Activated naive CD4-positive, alpha-beta T cell treated with Interleukin-2 at 50 U/mL for 16 hours (primary cell): ENCODE results near the gene BCAT1.
"Not testable (repeated sequence)": the region's sequence is repeated elsewhere in the genome, so short reads cannot be mapped to it uniquely, and the experiment has no call there.

ENCODE experiments used
- DNase-seq: peaks from one replicate; pipeline ENCODE4 v3.0.0-alpha.2; 2020

The BCAT1 gene

DNA sequence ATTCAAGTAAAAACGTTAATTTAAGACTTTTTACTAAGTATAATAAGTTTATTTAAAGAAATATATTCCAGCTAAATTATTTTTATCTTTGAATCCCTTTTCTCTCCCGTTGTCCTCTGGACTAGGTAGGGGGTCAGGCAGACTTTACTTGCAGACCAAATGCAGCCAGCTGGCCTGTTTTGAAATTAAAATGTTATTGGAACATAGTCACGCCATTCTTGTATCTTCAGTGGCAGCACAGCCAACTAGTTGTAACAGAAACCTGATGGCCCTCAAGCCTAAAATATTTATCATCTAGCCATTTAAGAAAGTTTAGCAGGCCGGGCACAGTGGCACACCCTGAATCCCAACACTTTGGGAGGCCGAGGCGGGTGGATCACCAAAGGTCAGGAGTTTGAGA is 52.7 kb downstream of the BCAT1 start:
- DNase-seq: no peak

DNA sequence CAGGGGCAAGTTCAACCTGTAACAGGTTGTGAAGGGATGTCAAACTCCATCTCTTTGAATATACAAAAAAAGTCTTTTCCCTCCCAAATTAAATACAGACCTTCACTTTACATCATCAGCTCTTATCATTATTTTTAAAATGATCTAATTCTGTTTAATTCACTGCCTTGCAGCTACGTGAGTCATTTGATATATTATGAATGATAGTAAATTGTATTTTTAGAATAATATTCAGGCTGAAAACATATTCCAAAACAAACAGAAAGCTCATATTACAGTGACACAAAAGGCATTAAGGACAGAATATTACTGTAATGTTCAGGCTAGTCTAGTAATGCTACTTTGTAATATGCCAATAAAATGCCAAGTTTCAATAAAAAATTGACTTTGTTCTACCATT is 53.3 kb downstream of the BCAT1 start:
- DNase-seq: no peak

DNA sequence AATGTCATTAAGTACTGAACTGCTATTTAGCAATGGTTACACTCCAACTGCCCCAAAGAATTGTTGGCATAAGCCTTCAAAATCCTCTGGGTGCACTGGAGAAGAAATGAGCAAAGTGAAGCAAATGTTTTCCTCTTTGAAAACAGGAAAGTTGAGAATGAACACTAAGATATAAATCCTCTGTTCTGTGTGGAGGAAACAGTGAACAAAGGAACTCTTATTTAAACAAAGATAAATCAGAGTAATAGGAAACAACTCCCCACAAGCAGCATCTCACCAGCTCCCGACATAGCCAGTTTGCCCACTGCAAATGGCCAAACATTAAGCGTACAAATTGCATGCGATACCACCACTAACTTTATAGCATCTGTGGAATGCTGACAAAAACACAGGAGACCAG is 54.0 kb downstream of the BCAT1 start:
- DNase-seq: no peak

- no peak for DNase-seq
Observed at GRCh38 chr12:24890048-24890803, 58.7 kb downstream of the BCAT1 start.

GRCh38 chr12:24889411-24889810 is 59.5 kb downstream of the BCAT1 start:
- DNase-seq: no peak

DNA sequence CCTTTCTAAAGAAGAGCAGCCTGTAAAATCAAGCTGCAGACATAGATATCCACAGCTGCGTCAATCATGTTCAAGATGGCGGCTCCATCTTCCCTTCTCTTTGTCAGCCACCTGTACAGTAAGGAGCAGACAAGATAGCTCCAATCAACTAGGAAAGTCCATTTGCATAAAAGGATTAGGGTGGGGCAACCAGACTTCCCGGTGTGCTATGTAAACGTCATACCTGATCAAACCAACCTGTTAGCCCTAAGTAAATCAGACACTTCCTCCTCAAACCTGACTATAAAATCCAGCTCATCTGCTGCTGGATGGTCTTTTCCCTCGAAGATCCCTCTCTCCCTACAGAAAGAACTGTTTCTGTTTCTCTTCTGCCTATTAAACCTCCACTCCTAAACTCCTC is 60.1 kb downstream of the BCAT1 start:
- DNase-seq: no peak

DNA sequence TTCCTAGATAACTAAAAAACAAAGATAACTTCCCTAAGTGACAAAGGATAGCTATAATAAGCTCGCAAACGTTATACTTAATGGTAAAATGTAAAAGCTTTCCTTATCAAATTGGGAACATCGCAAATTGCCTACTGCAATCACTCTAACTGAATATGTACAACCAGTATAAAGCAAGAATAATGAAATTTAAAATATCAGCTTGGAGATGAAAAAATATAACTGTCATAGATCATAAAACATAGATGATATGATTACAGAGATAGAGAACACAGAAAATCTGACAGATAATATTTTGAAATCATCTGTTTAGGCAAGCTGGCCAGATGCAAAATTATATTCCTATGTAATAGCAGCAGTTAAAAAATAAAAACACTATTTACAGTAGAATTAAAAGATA is 64.0 kb downstream of the BCAT1 start:
- DNase-seq: no peak

DNA sequence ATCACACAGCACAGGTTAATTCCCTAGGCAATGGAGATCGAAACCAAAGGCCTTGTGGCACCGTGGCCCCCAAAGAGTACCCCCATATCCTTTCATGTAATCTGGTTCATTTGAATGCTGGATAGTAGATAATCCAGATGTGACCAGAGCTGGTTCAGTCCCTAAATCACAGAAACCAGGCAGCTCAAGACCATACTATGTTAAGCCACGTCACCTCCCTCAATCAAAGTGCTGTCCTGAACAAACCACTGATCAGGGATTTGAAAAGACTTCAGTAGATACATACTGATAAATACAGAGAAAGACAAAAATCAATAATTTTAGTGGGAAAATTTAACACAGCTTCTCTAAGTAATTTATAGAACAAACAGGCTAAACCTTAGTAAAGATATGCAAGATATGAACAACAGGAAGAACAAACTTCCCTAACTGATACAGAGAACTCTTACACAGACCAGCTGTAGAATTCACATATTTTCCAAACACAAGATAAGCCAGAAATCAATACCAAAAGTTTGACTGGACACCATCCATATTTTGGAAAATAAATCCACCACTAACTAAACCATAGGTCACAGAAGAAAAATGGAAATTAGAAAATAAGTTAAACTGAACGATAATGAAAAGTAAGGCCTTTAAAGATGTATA is 67.1 kb downstream of the BCAT1 start:
- DNase-seq: no peak

DNA sequence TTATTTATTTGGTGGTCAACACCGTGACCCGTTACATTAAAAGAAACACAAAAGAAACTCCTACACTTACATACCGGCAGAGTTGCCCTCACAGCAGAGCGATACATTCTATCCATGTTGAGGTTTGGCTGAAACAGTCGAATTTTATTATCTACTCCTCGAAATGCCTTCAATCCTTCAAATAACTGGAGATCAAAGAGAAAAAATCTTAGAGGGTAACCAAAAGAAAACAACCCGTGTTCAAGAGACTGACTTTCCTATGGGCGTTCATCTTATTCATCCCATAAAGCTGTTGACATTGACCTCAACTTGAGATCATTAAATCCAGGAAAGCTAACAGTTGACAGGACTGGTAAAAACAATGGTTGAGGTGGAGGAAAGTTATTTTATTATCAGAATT is 67.7 kb downstream of the BCAT1 start:
- DNase-seq: no peak

- DNase-seq: no peak
Observed at GRCh38 chr12:24880732-24881131, 68.2 kb downstream of the BCAT1 start.

DNA sequence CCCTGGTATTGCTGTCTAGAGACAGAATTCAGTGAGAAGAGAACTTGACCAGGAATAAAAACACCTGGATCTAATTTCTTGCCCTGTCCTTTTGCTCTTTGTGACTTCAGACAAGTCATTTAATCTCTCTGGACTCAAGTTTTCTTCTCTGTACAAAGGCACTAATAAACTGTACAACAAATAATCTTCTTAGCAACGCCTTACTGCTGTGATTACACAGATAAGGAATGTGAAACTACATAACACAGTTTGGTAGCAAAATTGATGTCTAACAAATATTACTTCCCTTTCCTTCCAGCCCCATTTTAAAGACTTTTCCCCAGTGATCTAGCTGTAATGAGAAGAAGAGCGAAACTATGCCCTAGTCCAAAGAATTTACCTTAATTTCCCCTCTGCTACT is 69.3 kb downstream of the BCAT1 start:
- no peak for DNase-seq

GRCh38 chr12:24875014-24875413 is 73.9 kb downstream of the BCAT1 start:
- no peak for DNase-seq

GRCh38 chr12:24872211-24872610 is 76.7 kb downstream of the BCAT1 start:
- no peak for DNase-seq

DNA sequence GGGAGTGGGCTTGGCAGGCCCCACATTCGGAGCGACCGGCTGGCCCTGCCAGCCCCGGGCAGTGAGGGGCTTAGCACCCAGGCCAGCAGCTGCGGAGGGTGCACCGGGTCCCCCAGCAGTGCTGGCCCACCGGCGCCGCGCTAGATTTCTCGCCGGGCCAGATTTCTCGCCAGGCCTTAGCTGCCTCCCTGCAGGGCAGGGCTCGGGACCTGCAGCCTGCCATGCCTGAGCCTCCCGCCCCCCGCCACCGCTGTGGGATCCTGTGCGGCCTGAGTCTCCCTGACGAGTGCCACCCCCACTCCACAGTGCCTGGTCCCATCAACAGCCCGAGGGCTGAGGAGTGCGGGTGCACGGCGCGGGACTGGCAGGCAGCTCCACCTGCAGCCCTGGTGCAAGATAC is 82.8 kb downstream of the BCAT1 start:
- not testable (repeated sequence) for DNase-seq

- no peak for DNase-seq
Observed at GRCh38 chr12:24864796-24865125, 84.1 kb downstream of the BCAT1 start.

DNA sequence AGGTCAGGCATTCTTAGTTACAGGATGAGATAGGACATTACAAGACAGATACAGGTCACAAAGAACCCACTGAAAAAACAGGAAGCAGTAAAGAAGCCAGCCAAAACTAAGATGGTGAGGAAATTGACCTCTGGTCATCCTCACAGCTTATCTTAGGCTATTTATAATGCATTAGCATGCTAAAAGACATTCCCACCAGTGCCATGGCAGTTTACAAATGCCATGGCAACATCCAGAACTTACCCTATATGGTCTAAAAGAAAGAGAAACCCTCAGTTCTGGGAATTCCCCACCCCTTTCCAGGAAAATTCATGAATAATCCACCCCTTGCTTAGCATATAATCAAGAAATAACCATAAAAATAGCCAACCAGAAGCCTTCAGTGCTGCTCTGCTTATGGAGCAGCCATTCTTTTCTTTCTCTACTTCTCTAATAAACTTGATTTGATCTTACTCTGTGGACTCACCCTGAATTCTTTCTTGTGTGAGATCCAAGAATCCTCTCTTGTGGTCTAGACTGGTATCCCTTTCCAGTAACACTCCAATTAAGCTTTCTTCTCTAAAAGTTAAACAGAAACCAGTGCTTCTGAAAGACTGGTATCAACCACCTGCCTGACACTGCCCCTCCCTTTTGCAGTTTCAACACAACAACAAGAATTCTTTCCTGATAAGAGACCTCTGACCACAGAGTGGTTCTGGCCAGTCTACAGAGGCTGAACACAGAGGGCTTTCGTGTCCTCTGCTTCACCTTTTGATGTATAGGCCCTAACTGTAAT is 86.9 kb downstream of the BCAT1 start:
- no peak for DNase-seq

DNA sequence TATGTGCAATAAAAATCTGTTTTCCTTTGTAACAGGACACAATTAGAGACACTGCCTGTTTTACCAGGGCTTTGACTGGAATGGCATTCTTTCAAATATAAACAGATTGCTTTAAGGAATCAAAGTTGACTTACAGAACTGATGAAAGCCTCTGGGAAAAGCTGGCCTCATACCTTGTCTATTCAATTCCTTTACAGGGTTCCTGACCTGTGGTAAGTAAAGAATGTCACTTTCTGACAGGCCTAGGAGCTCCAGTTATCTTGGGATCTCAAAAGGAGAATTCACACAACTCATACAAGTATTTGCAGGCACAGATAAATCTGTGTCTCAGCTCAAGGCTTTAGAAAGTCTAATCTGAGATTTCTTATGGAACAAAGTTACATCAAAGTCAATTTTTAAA is 88.4 kb downstream of the BCAT1 start:
- DNase-seq: no peak

- no peak for DNase-seq
Observed at GRCh38 chr12:24856541-24856940, 92.4 kb downstream of the BCAT1 start.

GRCh38 chr12:24854908-24855307 is 94.0 kb downstream of the BCAT1 start:
- no peak for DNase-seq

GRCh38 chr12:24854017-24854416 is 94.9 kb downstream of the BCAT1 start:
- DNase-seq: no peak

DNA sequence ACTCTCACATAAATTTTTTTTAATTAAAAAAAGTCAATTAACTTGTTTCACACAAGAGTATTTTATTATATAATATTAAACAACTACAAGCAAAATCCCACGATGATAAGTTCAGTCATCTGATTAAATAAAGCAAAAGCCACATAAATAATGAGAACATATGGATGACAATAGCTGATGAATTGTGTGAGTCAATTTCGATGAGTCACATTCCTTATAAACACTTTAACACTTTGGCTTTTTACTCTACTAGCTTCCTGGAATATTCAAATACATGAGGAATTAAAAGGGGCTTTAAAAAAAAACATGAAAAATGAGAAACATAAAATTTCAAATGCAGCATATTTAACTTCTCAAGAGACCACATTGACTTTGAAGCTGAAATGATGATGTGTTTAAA is 95.3 kb downstream of the BCAT1 start:
- DNase-seq: no peak

DNA sequence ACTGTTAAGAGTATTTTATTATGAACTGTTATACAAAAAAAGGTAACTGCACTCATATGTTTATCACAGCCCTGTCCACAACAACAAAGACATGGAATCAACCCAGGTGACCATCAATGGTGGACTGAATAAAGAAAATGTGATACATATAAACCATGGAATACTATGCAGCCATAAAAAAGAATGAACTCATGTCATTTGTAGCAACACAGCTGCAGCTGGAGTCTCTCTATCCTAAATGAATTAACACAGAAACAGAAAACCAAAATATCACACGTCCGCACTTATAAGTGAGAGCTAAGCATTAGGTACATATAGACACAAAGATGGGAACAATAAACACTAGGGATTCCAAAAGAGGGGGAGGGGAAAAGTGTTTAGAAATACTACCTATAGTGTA is 95.8 kb downstream of the BCAT1 start:
- no peak for DNase-seq

GRCh38 chr12:24852420-24852819 is 96.5 kb downstream of the BCAT1 start:
- DNase-seq: no peak

- not testable (repeated sequence) for DNase-seq
Observed at GRCh38 chr12:24851883-24852282, 97.0 kb downstream of the BCAT1 start.
